Ascending aorta (tissue), 2 donors: ENCODE measurements around the gene CPNE8. TPM values are rescaled to one million over a fixed set of nuclear protein-coding genes. Genes with fewer than 3 reads are reported as not detected.

Experiments used
- DNase-seq, 2 donors: peaks; one replicate each; pipeline ENCODE4 v3.0.0-alpha.2; 2019; ENCODE audit warnings: low spot score in 2 of 2
- H3K27ac ChIP-seq, 2 donors: fragments of 200-600 bp; sonication (generic); one replicate each; pipeline ENCODE4 v1.5.1; 2016 to 2017; ENCODE audit warnings: mild to moderate bottlenecking in 1 of 2
- H3K27me3 ChIP-seq: fragments of 200-600 bp; sonication (generic); one replicate; pipeline ENCODE4 v1.5.1; 2017
- H3K36me3 ChIP-seq, 2 donors: fragments of 200-600 bp; sonication (generic); one replicate each; pipeline ENCODE4 v1.5.1; 2016
- H3K4me1 ChIP-seq, 2 donors: fragments of 200-600 bp; sonication (generic); one replicate each; pipeline ENCODE4 v1.5.1; 2016 to 2017; ENCODE audit warnings: mild to moderate bottlenecking in 1 of 2
- H3K4me3 ChIP-seq, 2 donors: fragments of 200-600 bp; sonication (generic); one replicate each; pipeline ENCODE4 v1.5.1; 2016 to 2017; ENCODE audit warnings: mild to moderate bottlenecking in 1 of 2
- H3K9me3 ChIP-seq, 2 donors: fragments of 200-600 bp; sonication (generic); one replicate each; pipeline ENCODE4 v1.5.1; 2016
- CTCF ChIP-seq, 3 experiments: fragments of 200-600 bp in 2 of 3; fragments of 450-650 bp in 1 of 3; sonication (generic) in 2 of 3; IDR thresholded peaks; one replicate each; pipeline ENCODE4 v1.5.1; 2016 to 2019; ENCODE audit warnings: antibody characterized with exemption in 3 of 3, mild to moderate bottlenecking in 1 of 3, moderate library complexity in 1 of 3
- intact Hi-C: fragments of 100-400 bp; cut with DNase I; formaldehyde crosslinking; loops from one replicate; pipeline ENCODE4 v1.15.1; 2023
- total RNA-seq: library from RNA; depleted of rRNA; stranded (reverse); fragments of >200 nt; gene quantifications from one replicate; pipeline ENCODE4 v1.1.0, GENCODE V29; 2016

CPNE8 gene
- total RNA-seq, 1 donor from 2014 or later = 18.6 TPM

GRCh38 chr12:38932320-38932719 lies 26.9 kb upstream of the CPNE8 start:
- H3K4me1 ChIP-seq = no peaks in the 10 kb centered on the region
- no peaks in the 10 kb centered on the region for H3K36me3 ChIP-seq
- H3K4me3 ChIP-seq = no peak overlapping the region
- DNase-seq = no peak
- intact Hi-C loops = no loop called here
- no peaks in the 10 kb centered on the region for H3K27me3 ChIP-seq
- no peak for TF ChIP-seq CTCF (IDR thresholded peaks at IDR 0.05)
- H3K27ac ChIP-seq = no peak overlapping the region
- no peaks in the 10 kb centered on the region for H3K9me3 ChIP-seq

- H3K36me3 ChIP-seq = no peaks in the 10 kb centered on the region
- H3K27ac ChIP-seq = no peak overlapping the region
- intact Hi-C loops = no loop called here
- H3K9me3 ChIP-seq = no peaks in the 10 kb centered on the region
- H3K4me1 ChIP-seq = no peaks in the 10 kb centered on the region
- no peaks in the 10 kb centered on the region for H3K27me3 ChIP-seq
- no peak overlapping the region for H3K4me3 ChIP-seq
- no peak for TF ChIP-seq CTCF (IDR thresholded peaks at IDR 0.05)
- no peak for DNase-seq
Observed at GRCh38 chr12:38931461-38931860, 26.1 kb upstream of the CPNE8 start.

GRCh38 chr12:38930990-38931389 lies 25.6 kb upstream of the CPNE8 start:
- no peak overlapping the region for H3K4me3 ChIP-seq
- no peaks in the 10 kb centered on the region for H3K4me1 ChIP-seq
- H3K36me3 ChIP-seq = no peaks in the 10 kb centered on the region
- no peak for TF ChIP-seq CTCF (IDR thresholded peaks at IDR 0.05)
- intact Hi-C loops = no loop called here
- no peaks in the 10 kb centered on the region for H3K27me3 ChIP-seq
- DNase-seq = no peak
- H3K9me3 ChIP-seq = no peaks in the 10 kb centered on the region
- no peak overlapping the region for H3K27ac ChIP-seq

GRCh38 chr12:38926501-38926900 lies 21.1 kb upstream of the CPNE8 start:
- DNase-seq = no peak
- intact Hi-C loops = no loop called here
- no peak for TF ChIP-seq CTCF (IDR thresholded peaks at IDR 0.05)
- no peaks in the 10 kb centered on the region for H3K27me3 ChIP-seq
- H3K27ac ChIP-seq = no peak overlapping the region
- no peaks in the 10 kb centered on the region for H3K36me3 ChIP-seq
- H3K4me1 ChIP-seq = no peaks in the 10 kb centered on the region
- H3K4me3 ChIP-seq = no peak overlapping the region
- no peaks in the 10 kb centered on the region for H3K9me3 ChIP-seq

GRCh38 chr12:38921025-38921677 lies 15.8 kb upstream of the CPNE8 start:
- peak in 1 of 3 experiments; percentile 28 for TF ChIP-seq CTCF (IDR thresholded peaks at IDR 0.05)
- no peaks in the 10 kb centered on the region for H3K27me3 ChIP-seq
- intact Hi-C loops = no loop called here
- no peak overlapping the region for H3K27ac ChIP-seq
- H3K4me3 ChIP-seq = no peak overlapping the region
- H3K36me3 ChIP-seq = no peaks in the 10 kb centered on the region
- no peaks in the 10 kb centered on the region for H3K4me1 ChIP-seq
- H3K9me3 ChIP-seq = no peaks in the 10 kb centered on the region
- DNase-seq = no peak

GRCh38 chr12:38919191-38919590 lies 13.8 kb upstream of the CPNE8 start:
- intact Hi-C loops = no loop called here
- no peaks in the 10 kb centered on the region for H3K36me3 ChIP-seq

More at GRCh38 chr12:38919191-38919590, 13.8 kb upstream of the CPNE8 start:
- no peak for DNase-seq
- no peak overlapping the region for H3K27ac ChIP-seq
- no peaks in the 10 kb centered on the region for H3K27me3 ChIP-seq
- no peaks in the 10 kb centered on the region for H3K9me3 ChIP-seq
- no peak overlapping the region for H3K4me3 ChIP-seq
- TF ChIP-seq CTCF (IDR thresholded peaks at IDR 0.05) = no peak
- no peaks in the 10 kb centered on the region for H3K4me1 ChIP-seq
